Keratinocyte (primary cell): ENCODE data around the gene DYNC1I2. TPM values are rescaled to one million over a fixed set of nuclear protein-coding genes. Genes with fewer than 3 reads are reported as not detected.

Experiments
- DNase-seq: peaks from one replicate; pipeline ENCODE4 v3.0.0-alpha.2; 2011; ENCODE audit warnings: low read depth, missing footprints, low spot score
- FAIRE-seq: peaks from 2 replicates; lab custom pipeline; 2011; peaks lifted over from hg19 to GRCh38; lab: Jason Lieb, UNC
- H2AFZ ChIP-seq: 2 replicates; pipeline ENCODE4 v1.6.0; 2012; ENCODE audit warnings: low read length, control low read depth, inconsistent platforms; ENCODE audit not compliant: control insufficient read depth
- H3K27ac ChIP-seq: 2 replicates; pipeline ENCODE4 v1.5.1; 2011; ENCODE audit warnings: low read length; ENCODE audit not compliant: control insufficient read depth, insufficient read depth
- H3K27me3 ChIP-seq: 3 replicates; pipeline ENCODE4 v1.6.0; 2011; ENCODE audit warnings: low read length; ENCODE audit not compliant: control insufficient read depth, insufficient read depth; ENCODE audit errors: extremely low read depth
- H3K36me3 ChIP-seq, 2 experiments: 2 replicates in 1 of 2; 3 replicates in 1 of 2; pipeline ENCODE4 v1.5.1; 2011; ENCODE audit warnings: low read length in 2 of 2, mild to moderate bottlenecking in 1 of 2; ENCODE audit not compliant: control insufficient read depth in 2 of 2, insufficient read depth in 2 of 2; ENCODE audit errors: extremely low read depth in 1 of 2
- H3K4me1 ChIP-seq: 3 replicates; pipeline ENCODE4 v1.5.1; 2011; ENCODE audit warnings: low read length; ENCODE audit not compliant: control insufficient read depth, insufficient read depth; ENCODE audit errors: extremely low read depth
- H3K4me2 ChIP-seq: 3 replicates; pipeline ENCODE4 v1.6.0; 2011; ENCODE audit warnings: low read depth, low read length; ENCODE audit not compliant: control insufficient read depth, insufficient read depth; ENCODE audit errors: extremely low read depth
- H3K4me3 ChIP-seq, 3 experiments: fragments of 200-600 bp in 1 of 3; sonication (generic) in 1 of 3; 2 replicates in 2 of 3; 3 replicates in 1 of 3; pipeline ENCODE4 v1.5.1; 2011 to 2016; ENCODE audit warnings: low read length in 3 of 3, mild to moderate bottlenecking in 3 of 3, control low read depth in 2 of 3, inconsistent platforms in 1 of 3, low read depth in 1 of 3, mixed read lengths in 1 of 3, mixed run types in 1 of 3, moderate library complexity in 1 of 3; ENCODE audit not compliant: control insufficient read depth in 2 of 3, insufficient read depth in 2 of 3; ENCODE audit errors: extremely low read depth in 1 of 3
- H3K79me2 ChIP-seq: 2 replicates; pipeline ENCODE4 v1.6.0; 2012; ENCODE audit warnings: low read length; ENCODE audit not compliant: control insufficient read depth, insufficient read depth
- H3K9ac ChIP-seq: 3 replicates; pipeline ENCODE4 v1.6.0; 2011; ENCODE audit warnings: low read length; ENCODE audit not compliant: control insufficient read depth, insufficient read depth; ENCODE audit errors: extremely low read depth
- H3K9me1 ChIP-seq: 3 replicates; pipeline ENCODE4 v1.6.0; 2011; ENCODE audit warnings: low read length; ENCODE audit not compliant: control insufficient read depth, insufficient read depth; ENCODE audit errors: extremely low read depth
- H3K9me3 ChIP-seq: 2 replicates; pipeline ENCODE4 v1.5.1; 2012; ENCODE audit warnings: low read depth, low read length; ENCODE audit not compliant: control insufficient read depth
- H4K20me1 ChIP-seq: 3 replicates; pipeline ENCODE4 v1.6.0; 2011; ENCODE audit warnings: low read length; ENCODE audit not compliant: control insufficient read depth, insufficient read depth; ENCODE audit errors: extremely low read depth
- EZH2 ChIP-seq: IDR thresholded peaks from one replicate; pipeline ENCODE4 v1.6.1; 2012; ENCODE audit warnings: inconsistent platforms, mild to moderate bottlenecking, low read length, moderate library complexity
- dilution Hi-C: fragments of 300-500 bp; cut with MboI; formaldehyde crosslinking; loops from one replicate; pipeline ENCODE4 v1.7.0; 2020; ENCODE audit warnings: low sequenced_read_pairs; ENCODE audit not compliant: extremely low pct_ligation_motif_present
- polyA plus RNA-seq, 5 experiments: library from polyadenylated mRNA; depleted of rRNA in 3 of 5; stranded (reverse) in 3 of 5; stranded (forward) in 1 of 5; unstranded in 1 of 5; fragments of >200 nt; gene quantifications; 1 replicate in 1 of 5; 2 replicates in 3 of 5; 3 replicates in 1 of 5; pipeline versions ENCODE4 v1.2.1 to v1.2.3, GENCODE V29; 2011 to 2012; ENCODE audit warnings: missing spikeins in 2 of 5, low read depth in 1 of 5, low replicate concordance in 1 of 5
- TF ChIP-seq, protein P1 (sequence below), 3 experiments: IDR thresholded peaks in 1 of 3; conservative IDR thresholded peaks in 1 of 3; optimal IDR thresholded peaks in 1 of 3; 2 replicates in 2 of 3; 3 replicates in 1 of 3; pipeline versions ENCODE3 to v1.5.1; 2011; ENCODE audit warnings: low read length in 3 of 3, mild to moderate bottlenecking in 3 of 3, moderate library complexity in 2 of 3, control low read depth in 1 of 3, inconsistent platforms in 1 of 3; ENCODE audit not compliant: insufficient read depth in 2 of 3; ENCODE audit errors: extremely low read depth in 1 of 3

Gene DYNC1I2
- polyA plus RNA-seq, 1 donor (not counting 4 experiments of a cell fraction or from before 2014, with no cell fraction given) = 237 TPM

DNA sequence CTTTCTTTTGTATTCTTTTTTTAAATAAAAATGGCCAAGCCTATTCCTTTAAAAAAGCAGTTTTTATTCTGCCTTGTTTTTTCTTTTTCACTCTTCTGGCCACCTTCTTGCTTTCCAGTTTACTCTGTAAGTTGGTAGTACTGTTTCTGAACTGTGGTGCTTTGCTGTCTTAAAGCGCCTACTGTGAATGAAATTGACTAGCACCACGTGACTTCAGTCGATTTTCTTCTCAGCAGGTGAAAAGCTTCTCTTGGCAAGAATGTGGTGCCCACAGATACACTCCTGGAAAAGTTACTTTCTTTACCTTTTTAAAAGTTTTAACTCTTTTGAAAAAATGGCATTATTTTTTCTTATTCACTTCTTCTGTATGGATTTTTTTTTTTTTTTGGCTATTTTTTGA is 32.4 kb downstream of the DYNC1I2 start:
- FAIRE-seq = no peak
- H3K27me3 ChIP-seq = no peaks in the 10 kb centered on the region

DNA sequence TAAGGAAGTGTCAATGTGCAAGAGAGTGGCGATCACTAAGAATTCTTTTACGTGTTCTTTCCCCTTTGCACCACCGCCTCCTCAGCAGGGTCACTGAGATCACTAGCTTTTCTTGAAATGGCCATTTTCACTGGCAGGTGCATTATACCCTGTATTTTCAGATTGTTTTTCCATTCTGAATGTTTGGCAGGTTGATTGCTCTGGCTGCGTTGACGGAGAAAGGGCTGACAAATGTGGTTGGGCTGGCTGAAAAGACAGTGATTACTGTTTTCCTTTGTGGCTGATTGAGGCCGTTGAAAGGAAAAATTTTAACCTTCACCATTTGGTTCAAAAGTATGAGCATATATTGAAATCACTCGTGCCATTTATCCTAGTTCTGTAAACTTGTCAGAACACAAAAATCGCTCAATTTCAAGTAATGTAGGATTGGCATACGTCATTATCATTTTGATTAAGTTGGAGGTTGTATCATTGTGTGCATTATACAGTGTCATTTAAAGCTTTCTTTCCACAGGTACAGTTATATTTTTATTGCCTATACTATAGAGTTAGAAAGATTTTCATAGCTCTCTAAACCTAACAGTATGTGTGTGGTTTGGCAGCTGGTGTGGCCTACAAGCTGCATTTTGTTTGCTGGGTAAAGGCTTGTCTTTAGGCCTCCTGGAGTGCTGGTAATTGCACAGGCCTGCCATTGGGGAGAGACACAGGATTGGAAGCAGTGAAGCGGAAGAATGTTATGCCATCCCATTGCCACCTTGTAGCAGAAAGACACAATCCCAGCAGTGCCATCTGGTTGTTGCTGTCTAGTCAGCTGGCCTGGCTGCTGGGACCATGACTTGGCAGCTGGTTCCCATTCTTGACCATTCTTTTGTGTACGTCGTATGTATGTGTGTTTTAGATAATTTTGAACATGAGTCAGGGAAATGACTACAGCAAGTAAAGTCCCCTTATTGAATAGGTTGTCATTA is 36.7 kb downstream of the DYNC1I2 start:
- FAIRE-seq (no peak), DNase-seq (no peak)
- H3K27me3 ChIP-seq = no peaks in the 10 kb centered on the region
- H3K36me3 ChIP-seq = peaks cover 0 to 7% of the 10 kb centered on the region in 2 experiments
- H3K9ac ChIP-seq = no peak overlapping the region
- TF ChIP-seq, protein P1, sequence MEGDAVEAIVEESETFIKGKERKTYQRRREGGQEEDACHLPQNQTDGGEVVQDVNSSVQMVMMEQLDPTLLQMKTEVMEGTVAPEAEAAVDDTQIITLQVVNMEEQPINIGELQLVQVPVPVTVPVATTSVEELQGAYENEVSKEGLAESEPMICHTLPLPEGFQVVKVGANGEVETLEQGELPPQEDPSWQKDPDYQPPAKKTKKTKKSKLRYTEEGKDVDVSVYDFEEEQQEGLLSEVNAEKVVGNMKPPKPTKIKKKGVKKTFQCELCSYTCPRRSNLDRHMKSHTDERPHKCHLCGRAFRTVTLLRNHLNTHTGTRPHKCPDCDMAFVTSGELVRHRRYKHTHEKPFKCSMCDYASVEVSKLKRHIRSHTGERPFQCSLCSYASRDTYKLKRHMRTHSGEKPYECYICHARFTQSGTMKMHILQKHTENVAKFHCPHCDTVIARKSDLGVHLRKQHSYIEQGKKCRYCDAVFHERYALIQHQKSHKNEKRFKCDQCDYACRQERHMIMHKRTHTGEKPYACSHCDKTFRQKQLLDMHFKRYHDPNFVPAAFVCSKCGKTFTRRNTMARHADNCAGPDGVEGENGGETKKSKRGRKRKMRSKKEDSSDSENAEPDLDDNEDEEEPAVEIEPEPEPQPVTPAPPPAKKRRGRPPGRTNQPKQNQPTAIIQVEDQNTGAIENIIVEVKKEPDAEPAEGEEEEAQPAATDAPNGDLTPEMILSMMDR (optimal IDR thresholded peaks at IDR 0.05 in 1 of 3, IDR thresholded peaks at IDR 0.05 in 1 of 3, conservative IDR thresholded peaks at IDR 0.05 in 1 of 3; ENCODE audit: extremely low read depth in 1 of 3, insufficient read depth in 2 of 3, low read length in 3 of 3) = no peak
- no peak for TF ChIP-seq EZH2
- H3K4me1 ChIP-seq = no peaks in the 10 kb centered on the region
- no peak overlapping the region for H3K4me2 ChIP-seq
- no peak overlapping the region for H3K27ac ChIP-seq
- H4K20me1 ChIP-seq = no peaks in the 10 kb centered on the region
- no peak overlapping the region for H3K4me3 ChIP-seq
- no peaks in the 10 kb centered on the region for H3K79me2 ChIP-seq
- no peaks in the 10 kb centered on the region for H3K9me1 ChIP-seq
- H2AFZ ChIP-seq = no peak overlapping the region
- dilution Hi-C loops = no loop called here
- no peaks in the 10 kb centered on the region for H3K9me3 ChIP-seq

More for the DNA sequence above, 32.4 kb downstream of the DYNC1I2 start:
- no peak for DNase-seq
- Histone ChIP-seq H3K9me1 (no peaks in the 10 kb centered on the region), H3K27ac (no peak overlapping the region), H4K20me1 (no peaks in the 10 kb centered on the region), H3K9ac (no peak overlapping the region), H3K4me1 (no peaks in the 10 kb centered on the region), H3K79me2 (no peaks in the 10 kb centered on the region), H3K36me3 (peaks cover 0 to 9% of the 10 kb centered on the region in 2 experiments), H3K9me3 (no peaks in the 10 kb centered on the region), H3K4me3 (no peak overlapping the region), H2AFZ (no peak overlapping the region), H3K4me2 (no peak overlapping the region)
- TF ChIP-seq, protein P1 (optimal IDR thresholded peaks at IDR 0.05 in 1 of 3, IDR thresholded peaks at IDR 0.05 in 1 of 3, conservative IDR thresholded peaks at IDR 0.05 in 1 of 3; ENCODE audit: extremely low read depth in 1 of 3, insufficient read depth in 2 of 3, low read length in 3 of 3) = no peak
- TF ChIP-seq EZH2 = no peak
- dilution Hi-C loops = no loop called here
